Adrenal gland (tissue), 12 donors: ENCODE measurements around the gene C11orf86. TPM values are rescaled to one million over a fixed set of nuclear protein-coding genes. Genes with fewer than 3 reads are reported as not detected.

ENCODE experiments used
- DNase-seq, 7 donors: peaks; one replicate each; pipeline ENCODE4 v3.0.0-alpha.2; 2019 to 2020
- H3K27ac ChIP-seq, 5 donors: fragments of 200-600 bp; sonication (generic) in 4 of 5; 1 replicate in 3 of 5; 2 replicates in 2 of 5; pipeline versions ENCODE4 v1.5.1 to v1.8.0; 2016 to 2020; ENCODE audit warnings: mild to moderate bottlenecking in 1 of 5
- H3K27me3 ChIP-seq: fragments of 200-600 bp; 2 replicates; pipeline ENCODE4 v1.8.0; 2021
- H3K36me3 ChIP-seq, 2 donors: fragments of 200-600 bp; replicated peaks in 1 of 2; 1 replicate in 1 of 2; 2 replicates in 1 of 2; pipeline versions ENCODE4 v1.5.1 to v1.8.0; 2018 to 2022
- H3K4me1 ChIP-seq, 2 donors: fragments of 200-600 bp; replicated peaks in 1 of 2; 1 replicate in 1 of 2; 2 replicates in 1 of 2; pipeline versions ENCODE4 v1.5.1 to v1.8.0; 2018 to 2021
- H3K4me3 ChIP-seq, 4 donors: fragments of 200-600 bp; sonication (generic) in 3 of 4; one replicate each; pipeline ENCODE4 v1.5.1; 2016 to 2018
- H3K9me3 ChIP-seq, 3 donors: fragments of 200-600 bp; sonication (generic) in 1 of 3; replicated peaks in 1 of 3; 1 replicate in 2 of 3; 2 replicates in 1 of 3; pipeline versions ENCODE4 v1.5.1 to v1.8.0; 2016 to 2021
- POLR2A ChIP-seq, 2 donors: fragments of 450-650 bp; IDR thresholded peaks; one replicate each; pipeline ENCODE4 v1.6.1; 2017; ENCODE audit warnings: antibody characterized with exemption in 2 of 2, mild to moderate bottlenecking in 2 of 2, moderate library complexity in 1 of 2
- WGBS, 4 donors: extraction: QIAGEN DNeasy Blood & Tissue Kit in 2 of 4; methylation state at CpG; one replicate each; pipeline versions ENCODE4 v1.1.5 to v1.1.7; 2013 to 2017; 5-methylcytosine and 5-hydroxymethylcytosine counted together
- intact Hi-C, 2 donors: fragments of 100-400 bp; cut with DNase I; formaldehyde crosslinking; loops; one replicate each; pipeline versions ENCODE4 v1.14.1 to v1.15.0; 2022 to 2023
- polyA plus RNA-seq, 3 donors: library from polyadenylated mRNA; stranded (reverse); fragments of 200-250 nt in 2 of 3; fragments of 350-450 nt in 1 of 3; fragmentation: Illumina TruSeq in 1 of 3; extraction: RNeasy Lipid Tissue Mini Kit (QIAGEN cat#74804) in 1 of 3; gene quantifications; one replicate each; pipeline ENCODE4 v1.2.3, GENCODE V29; 2013 to 2014
- total RNA-seq, 9 donors: library from RNA; depleted of rRNA in 4 of 9; stranded (reverse); fragments of >200 nt in 4 of 9; fragments of 120-200 nt in 1 of 9; fragmentation: NEBNext Ultra II Directional in 1 of 9; extraction: Animal tissue kit (Norgen Biotek cat#: 25700) in 1 of 9; gene quantifications; one replicate each; pipeline versions ENCODE4 v1.1.0 to v1.2.4, GENCODE V29; 2013 to 2023
- TF ChIP-seq, protein P1 (sequence below), 6 experiments: fragments of 450-650 bp in 4 of 6; fragments of 200-600 bp in 2 of 6; sonication (generic) in 1 of 6; IDR thresholded peaks; 1 replicate in 5 of 6; 2 replicates in 1 of 6; pipeline versions ENCODE4 v1.5.1 to v1.8.0; 2016 to 2021; ENCODE audit warnings: antibody characterized with exemption in 6 of 6, mild to moderate bottlenecking in 2 of 6, moderate library complexity in 1 of 6
- donor health status: healthy with polysubstance abuse.
- donor health status: Bipolar disorder and iron deficiency.
- donor health status: DM: yes; HTN: yes; CAD: no.
- donor health status: DM: no; HTN: no; CAD: no.
- donor health status: DM: no; HTN: no; CAD: no.
- donor health status: DM: yes; HTN: yes; CAD: no.

The C11orf86 gene
- total and polyA plus RNA-seq, 12 donors: 0.25 to 29.9 (median 1.00) TPM; not detected in 1

DNA sequence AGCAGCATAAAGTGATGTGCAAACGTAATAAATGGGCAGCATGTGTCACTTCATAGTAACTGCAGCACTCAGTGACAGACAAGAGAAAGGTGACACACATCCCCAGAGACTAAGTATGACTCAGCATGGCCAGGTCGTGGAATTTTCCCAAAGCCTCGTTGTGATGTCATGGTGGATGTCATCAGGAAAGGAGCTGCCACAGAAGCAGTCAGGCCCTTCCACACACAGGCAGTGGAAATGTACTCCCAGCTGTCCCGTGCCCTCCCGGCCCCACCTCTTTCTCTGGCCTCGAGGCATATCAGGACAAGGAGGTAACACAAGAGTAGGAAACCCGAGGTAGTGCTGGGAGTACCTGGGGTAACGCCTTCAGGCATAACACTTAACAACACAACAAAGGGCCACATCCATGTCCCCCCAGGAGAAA, 25.0 kb upstream of the C11orf86 start:
- Histone ChIP-seq H3K4me1 (peaks cover 35 to 39% of the 10 kb centered on the region in 2 donors), H3K9me3 (no peaks in the 10 kb centered on the region), H3K4me3 (no peak overlapping the region), H3K36me3 (no peaks in the 10 kb centered on the region), H3K27ac (peak overlapping the region; percentile 49 to 89 (median 80)), H3K27me3 (no peaks in the 10 kb centered on the region)
- TF ChIP-seq, protein P1, sequence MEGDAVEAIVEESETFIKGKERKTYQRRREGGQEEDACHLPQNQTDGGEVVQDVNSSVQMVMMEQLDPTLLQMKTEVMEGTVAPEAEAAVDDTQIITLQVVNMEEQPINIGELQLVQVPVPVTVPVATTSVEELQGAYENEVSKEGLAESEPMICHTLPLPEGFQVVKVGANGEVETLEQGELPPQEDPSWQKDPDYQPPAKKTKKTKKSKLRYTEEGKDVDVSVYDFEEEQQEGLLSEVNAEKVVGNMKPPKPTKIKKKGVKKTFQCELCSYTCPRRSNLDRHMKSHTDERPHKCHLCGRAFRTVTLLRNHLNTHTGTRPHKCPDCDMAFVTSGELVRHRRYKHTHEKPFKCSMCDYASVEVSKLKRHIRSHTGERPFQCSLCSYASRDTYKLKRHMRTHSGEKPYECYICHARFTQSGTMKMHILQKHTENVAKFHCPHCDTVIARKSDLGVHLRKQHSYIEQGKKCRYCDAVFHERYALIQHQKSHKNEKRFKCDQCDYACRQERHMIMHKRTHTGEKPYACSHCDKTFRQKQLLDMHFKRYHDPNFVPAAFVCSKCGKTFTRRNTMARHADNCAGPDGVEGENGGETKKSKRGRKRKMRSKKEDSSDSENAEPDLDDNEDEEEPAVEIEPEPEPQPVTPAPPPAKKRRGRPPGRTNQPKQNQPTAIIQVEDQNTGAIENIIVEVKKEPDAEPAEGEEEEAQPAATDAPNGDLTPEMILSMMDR (IDR thresholded peaks at IDR 0.05): no peak
- peak in 1 of 2 donors; percentile 66 for TF ChIP-seq POLR2A (IDR thresholded peaks at IDR 0.05)
- WGBS, 4 donors: 26 to 46% (median 32%) methylated on average over 8 of the region's 8 CpGs
- DNase-seq: peak; percentile 86 to 99 (median 93)
- intact Hi-C loops: no loop called here

DNA sequence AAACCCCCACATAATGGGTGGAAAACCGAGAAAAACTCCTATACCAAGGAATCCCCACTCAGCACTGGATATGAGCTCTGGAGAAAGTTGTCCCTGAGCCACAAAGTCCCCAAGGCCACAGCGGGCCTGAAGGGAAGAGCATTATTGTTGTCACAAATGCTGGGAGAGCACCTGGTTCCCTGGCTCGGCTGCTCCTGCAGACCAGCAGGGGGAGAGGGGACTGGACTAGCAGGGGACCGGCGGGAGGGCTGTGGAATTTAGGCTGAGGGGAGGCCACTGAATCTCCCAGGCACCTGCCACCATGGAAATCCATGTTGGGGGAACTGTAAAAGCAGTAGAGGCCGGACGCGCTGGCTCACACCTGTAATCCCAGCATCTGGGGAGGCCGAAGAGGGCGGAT, 24.0 kb upstream of the C11orf86 start:
- H3K4me1 ChIP-seq: peaks cover 35 to 39% of the 10 kb centered on the region in 2 donors
- no peaks in the 10 kb centered on the region for H3K36me3 ChIP-seq
- 90 to 96% (median 93%) methylated on average over 10 of the region's 10 CpGs for WGBS, 4 donors
- intact Hi-C loops: no loop called here
- peak overlapping the region in 2 of 5 donors; percentile 74 to 85 for H3K27ac ChIP-seq
- H3K27me3 ChIP-seq: no peaks in the 10 kb centered on the region
- no peak for TF ChIP-seq POLR2A (IDR thresholded peaks at IDR 0.05)
- TF ChIP-seq, protein P1 (IDR thresholded peaks at IDR 0.05): peak in 1 of 6 experiments; percentile 6
- DNase-seq: no peak
- no peaks in the 10 kb centered on the region for H3K9me3 ChIP-seq
- no peak overlapping the region for H3K4me3 ChIP-seq

- WGBS, 4 donors: 57 to 86% (median 76%) methylated on average over 5 to 7 of the region's 7 CpGs
- intact Hi-C loops: no loop called here
- H3K36me3 ChIP-seq: no peaks in the 10 kb centered on the region
- peak overlapping the region in 3 of 5 donors; percentile 6 to 79 (median 75) for H3K27ac ChIP-seq
- H3K4me1 ChIP-seq: peaks cover 35 to 42% of the 10 kb centered on the region in 2 donors
- TF ChIP-seq POLR2A (IDR thresholded peaks at IDR 0.05): no peak
- H3K4me3 ChIP-seq: no peak overlapping the region
- no peaks in the 10 kb centered on the region for H3K9me3 ChIP-seq
- peak in 5 of 7 donors; percentile 16 to 78 (median 38) for DNase-seq
- no peaks in the 10 kb centered on the region for H3K27me3 ChIP-seq
Observed at GRCh38 chr11:66951927-66952337, 23.2 kb upstream of the C11orf86 start.

- H3K9me3 ChIP-seq: no peaks in the 10 kb centered on the region
- H3K4me3 ChIP-seq: no peak overlapping the region
- no peaks in the 10 kb centered on the region for H3K36me3 ChIP-seq
- H3K27ac ChIP-seq: peak overlapping the region; percentile 67 to 79 (median 75)
- 64 to 72% (median 66%) methylated on average over 13 of the region's 13 CpGs for WGBS, 4 donors
- no peak for TF ChIP-seq POLR2A (IDR thresholded peaks at IDR 0.05)
- TF ChIP-seq, protein P1 (IDR thresholded peaks at IDR 0.05): no peak
- intact Hi-C loops: no loop called here
- no peaks in the 10 kb centered on the region for H3K27me3 ChIP-seq
- peak in 6 of 7 donors; percentile 40 to 78 (median 62) for DNase-seq
- H3K4me1 ChIP-seq: peaks cover 43 to 49% of the 10 kb centered on the region in 2 donors
Observed at GRCh38 chr11:66953081-66953833, 21.8 kb upstream of the C11orf86 start.
